HCT116 (cell line): ENCODE measurements around the gene KCNQ1OT1.

Source experiments
- CBX3 ChIP-seq: IDR thresholded peaks from 2 replicates; pipeline ENCODE4 v1.6.1; 2012; ENCODE audit warnings: low read depth
- CEBPB ChIP-seq: IDR thresholded peaks from 2 replicates; pipeline ENCODE4 v1.6.1; 2012; ENCODE audit warnings: low read depth
- CTCF ChIP-seq, 3 experiments: fragments of 200-600 bp in 1 of 3; sonication (generic) in 1 of 3; IDR thresholded peaks in 2 of 3; conservative IDR thresholded peaks in 1 of 3; 2 replicates each; pipeline ENCODE4 v1.5.1; 2012 to 2017; ENCODE audit warnings: low read depth in 2 of 3, low read length in 2 of 3, antibody characterized with exemption in 1 of 3, borderline replicate concordance in 1 of 3, control low read depth in 1 of 3, mild to moderate bottlenecking in 1 of 3, mixed read lengths in 1 of 3, mixed run types in 1 of 3, moderate library complexity in 1 of 3; ENCODE audit not compliant: insufficient read depth in 1 of 3
- EGR1 ChIP-seq: IDR thresholded peaks from 2 replicates; pipeline ENCODE4 v1.6.1; 2012; ENCODE audit warnings: low read depth
- EZH2 ChIP-seq: fragments of 200-600 bp; sonication (generic); IDR thresholded peaks from 2 replicates; pipeline ENCODE4 v1.6.1; 2017; ENCODE audit warnings: antibody characterized with exemption, mixed run types
- EZH2phosphoT487 ChIP-seq: fragments of 200-600 bp; IDR thresholded peaks from 2 replicates; pipeline ENCODE4 v1.6.1; 2018; ENCODE audit warnings: antibody characterized with exemption, borderline replicate concordance
- JUND ChIP-seq: IDR thresholded peaks from 2 replicates; pipeline ENCODE4 v1.6.1; 2012
- POLR2A ChIP-seq: IDR thresholded peaks from 2 replicates; pipeline ENCODE4 v1.7.0; 2011; ENCODE audit warnings: borderline replicate concordance; ENCODE audit not compliant: insufficient read depth, insufficient read length; ENCODE audit errors: extremely low read depth
- POLR2AphosphoS5 ChIP-seq: IDR thresholded peaks from 2 replicates; pipeline ENCODE4 v1.6.1; 2011; ENCODE audit warnings: mild to moderate bottlenecking, low read depth, low read length, moderate library complexity
- RAD21 ChIP-seq: IDR thresholded peaks from 2 replicates; pipeline ENCODE4 v1.6.1; 2012; ENCODE audit warnings: low read depth, mild to moderate bottlenecking
- REST ChIP-seq: IDR thresholded peaks from 2 replicates; pipeline ENCODE4 v1.6.1; 2012; ENCODE audit warnings: low read depth
- SRF ChIP-seq: IDR thresholded peaks from 2 replicates; pipeline ENCODE4 v1.6.1; 2012; ENCODE audit warnings: low read depth
- ZBTB33 ChIP-seq: IDR thresholded peaks from 2 replicates; pipeline ENCODE4 v1.6.1; 2011; ENCODE audit warnings: mild to moderate bottlenecking, low read length, moderate library complexity; ENCODE audit not compliant: insufficient replicate concordance; ENCODE audit errors: extremely low read depth
- ZNF274 ChIP-seq: fragments of 200-500 bp; sonication (Bioruptor generic); IDR thresholded peaks from 2 replicates; pipeline ENCODE4 v1.6.1; 2014; ENCODE audit warnings: mild to moderate bottlenecking, low read depth, low read length, inconsistent platforms

GRCh38 chr11:2574553-2575535, 125.0 kb downstream of the KCNQ1OT1 start:
- no peak for TF ChIP-seq CTCF (IDR thresholded peaks at IDR 0.05 in 2 of 3, conservative IDR thresholded peaks at IDR 0.05 in 1 of 3; ENCODE audit: borderline replicate concordance in 1 of 3, insufficient read depth in 1 of 3, low read depth in 2 of 3, low read length in 2 of 3)
- TF ChIP-seq POLR2A = no peak
- no peak for TF ChIP-seq POLR2AphosphoS5
- no peak for TF ChIP-seq CBX3
- TF ChIP-seq RAD21 = no peak
- no peak for TF ChIP-seq EZH2
- no peak for TF ChIP-seq ZNF274
- no peak for TF ChIP-seq REST
- TF ChIP-seq EGR1 = no peak
- no peak for TF ChIP-seq EZH2phosphoT487
- TF ChIP-seq SRF = no peak
- TF ChIP-seq JUND = no peak
- no peak for TF ChIP-seq ZBTB33
- no peak for TF ChIP-seq CEBPB
